Measurements from ENCODE around the gene RSL1D1.
"Not testable (repeated sequence)": the region's sequence is repeated elsewhere in the genome, so short reads cannot be mapped to it uniquely, and the experiment has no call there.

Gene RSL1D1

GRCh38 chr16:11843206-11843605, 8.1 kb downstream of the RSL1D1 start:
- no peak for DNase-seq

GRCh38 chr16:11841026-11841425, 10.3 kb downstream of the RSL1D1 start:
- no peak for DNase-seq

- DNase-seq, result peak; percentile 83
Observed at GRCh38 chr16:11836650-11837244, 14.6 kb downstream of the RSL1D1 start.

- peak; percentile 46 for DNase-seq
Observed at GRCh38 chr16:11835891-11836649, 15.3 kb downstream of the RSL1D1 start.

GRCh38 chr16:11835309-11835708, 16.0 kb downstream of the RSL1D1 start:
- no peak for DNase-seq

- peak; percentile 80 for DNase-seq
Observed at GRCh38 chr16:11833951-11834695, 17.2 kb downstream of the RSL1D1 start.

- DNase-seq, result no peak
Observed at GRCh38 chr16:11828696-11829095, 22.6 kb downstream of the RSL1D1 start.

- DNase-seq, result not testable (repeated sequence)
Observed at GRCh38 chr16:11825520-11826165, 25.7 kb downstream of the RSL1D1 start.

- no peak for DNase-seq
Observed at GRCh38 chr16:11824362-11824761, 27.0 kb downstream of the RSL1D1 start.

- DNase-seq, result not testable (repeated sequence)
Observed at GRCh38 chr16:11823645-11824044, 27.7 kb downstream of the RSL1D1 start.

- no peak for DNase-seq
Observed at GRCh38 chr16:11819798-11820197, 31.5 kb downstream of the RSL1D1 start.

- not testable (repeated sequence) for DNase-seq
Observed at GRCh38 chr16:11818970-11819369, 32.4 kb downstream of the RSL1D1 start.

GRCh38 chr16:11816123-11816522, 35.2 kb downstream of the RSL1D1 start:
- DNase-seq, result no peak

GRCh38 chr16:11814800-11815199, 36.5 kb downstream of the RSL1D1 start:
- not testable (repeated sequence) for DNase-seq

GRCh38 chr16:11806721-11807120, 44.6 kb downstream of the RSL1D1 start:
- peak; percentile 86 for DNase-seq

GRCh38 chr16:11805556-11805955, 45.8 kb downstream of the RSL1D1 start:
- no peak for DNase-seq

- DNase-seq, result peak; percentile 32
Observed at GRCh38 chr16:11801481-11802021, 49.8 kb downstream of the RSL1D1 start.

GRCh38 chr16:11800382-11800718, 51.0 kb downstream of the RSL1D1 start:
- DNase-seq, result no peak

- DNase-seq, result no peak
Observed at GRCh38 chr16:11799509-11800381, 51.6 kb downstream of the RSL1D1 start.

- DNase-seq, result no peak
Observed at GRCh38 chr16:11799017-11799381, 52.3 kb downstream of the RSL1D1 start.

GRCh38 chr16:11797957-11798299, 53.4 kb downstream of the RSL1D1 start:
- peak; percentile 9 for DNase-seq

Data from HCEC 1CT (cell line).